Uterus (tissue), 4 donors: ENCODE data around the gene CAMK1G. TPM values are rescaled to one million over a fixed set of nuclear protein-coding genes. Genes with fewer than 3 reads are reported as not detected.
A peak's percentile ranks its signal among the peaks of the same experiment; 100 is the strongest.

Experiments used
- DNase-seq, 2 donors: peaks; one replicate each; pipeline ENCODE4 v3.0.0-alpha.2; 2019 to 2020
- H3K27ac ChIP-seq, 2 donors: fragments of 200-600 bp; sonication (generic); 1 replicate in 1 of 2; 2 replicates in 1 of 2; pipeline ENCODE4 v1.5.1; 2016 to 2018
- H3K27me3 ChIP-seq, 2 donors: fragments of 200-600 bp; sonication (generic); one replicate each; pipeline ENCODE4 v1.5.1; 2018 to 2019; ENCODE audit warnings: control low read depth in 1 of 2
- H3K36me3 ChIP-seq, 2 donors: fragments of 200-600 bp; sonication (generic); one replicate each; pipeline ENCODE4 v1.5.1; 2019; ENCODE audit warnings: control low read depth in 1 of 2
- H3K4me1 ChIP-seq, 2 donors: fragments of 200-600 bp; sonication (generic); one replicate each; pipeline ENCODE4 v1.5.1; 2018 to 2019; ENCODE audit warnings: control low read depth in 1 of 2
- H3K4me3 ChIP-seq, 2 donors: fragments of 200-600 bp; sonication (generic); 1 replicate in 1 of 2; 2 replicates in 1 of 2; pipeline ENCODE4 v1.5.1; 2018 to 2019; ENCODE audit warnings: mild to moderate bottlenecking in 1 of 2
- H3K9me3 ChIP-seq, 2 donors: fragments of 200-600 bp; sonication (generic); one replicate each; pipeline ENCODE4 v1.5.1; 2019; ENCODE audit warnings: control low read depth in 1 of 2
- CTCF ChIP-seq, 4 experiments: fragments of 200-600 bp in 2 of 4; fragments of 450-650 bp in 2 of 4; sonication (generic) in 2 of 4; IDR thresholded peaks; one replicate each; pipeline ENCODE4 v1.5.1; 2016 to 2019; ENCODE audit warnings: antibody characterized with exemption in 4 of 4, mild to moderate bottlenecking in 2 of 4, moderate library complexity in 1 of 4
- POLR2A ChIP-seq, 2 donors: fragments of 450-650 bp; IDR thresholded peaks; one replicate each; pipeline ENCODE4 v1.6.1; 2016; ENCODE audit warnings: antibody characterized with exemption in 2 of 2, mild to moderate bottlenecking in 1 of 2, moderate library complexity in 1 of 2
- intact Hi-C: fragments of 100-400 bp; cut with DNase I; formaldehyde crosslinking; loops from one replicate; pipeline ENCODE4 v1.15.1; 2023; ENCODE audit warnings: low total_unique reads
- total RNA-seq, 4 donors: library from RNA; depleted of rRNA in 3 of 4; stranded (reverse); fragments of >200 nt in 3 of 4; gene quantifications; one replicate each; pipeline versions ENCODE4 v1.1.0 to v1.2.4, GENCODE V29; 2014 to 2023
- donor health status: DM: yes; HTN: yes; CAD: no.

CAMK1G gene
- total RNA-seq: 1 to 10 TPM in 1 of 4 donors, under 1 TPM in 1, not detected in 2; 0.43 to 5.6 TPM

GRCh38 chr1:209583408-209583807, at the start of gene CAMK1G:
Gene CAMK1G, plus strand, starts transcription at chr1:209583714. Its CDS starts 11,270 bp downstream, at chr1:209594984.
- no peaks in the 10 kb centered on the region for H3K9me3 ChIP-seq
- TF ChIP-seq POLR2A (IDR thresholded peaks at IDR 0.05) (no peak), CTCF (IDR thresholded peaks at IDR 0.05) (no peak)
- H3K4me3 ChIP-seq: peak within 1 kb of the TSS in 1 of 2 donors; percentile 26
- intact Hi-C loops: loop anchor here (5.0 kb wide), 1 partner anchor 104 kb away; no protein-coding TSS in a partner anchor
- H3K4me1 ChIP-seq: no peaks in the 10 kb centered on the region
- H3K27ac ChIP-seq: no peak within 1 kb of the TSS
- H3K27me3 ChIP-seq: peaks cover 0 to 9% of the 10 kb centered on the region in 2 donors
- DNase-seq: no peak
- no peaks in the 10 kb centered on the region for H3K36me3 ChIP-seq

GRCh38 chr1:209534496-209535250, 48.8 kb upstream of the CAMK1G start:
- Histone ChIP-seq H3K27me3 (no peaks in the 10 kb centered on the region), H3K36me3 (no peaks in the 10 kb centered on the region), H3K4me3 (no peak overlapping the region), H3K4me1 (no peaks in the 10 kb centered on the region), H3K9me3 (no peaks in the 10 kb centered on the region), H3K27ac (no peak overlapping the region)
- TF ChIP-seq CTCF (IDR thresholded peaks at IDR 0.05): no peak
- TF ChIP-seq POLR2A (IDR thresholded peaks at IDR 0.05): no peak
- intact Hi-C loops: no loop called here
- DNase-seq: no peak

DNA sequence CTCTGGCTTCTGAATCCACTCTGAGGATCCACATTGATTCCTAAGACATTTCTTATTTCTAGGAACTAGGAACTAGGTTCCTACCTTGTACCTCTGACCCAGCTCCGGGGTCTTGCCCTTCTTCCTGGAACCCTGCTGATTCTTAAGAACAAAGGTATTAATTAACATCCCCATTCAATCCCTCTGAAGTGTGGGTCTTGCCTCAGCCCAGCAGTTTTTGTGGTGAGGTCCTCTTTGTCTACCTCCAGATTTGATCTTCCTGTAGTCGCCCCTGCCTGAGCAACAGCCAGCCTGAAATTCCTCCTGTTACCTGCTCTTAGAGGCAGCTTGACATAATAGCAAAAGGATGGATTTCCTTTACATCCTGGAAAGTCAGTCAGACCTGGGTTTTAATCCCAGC, 46.7 kb upstream of the CAMK1G start:
- no peaks in the 10 kb centered on the region for H3K4me1 ChIP-seq
- no peak overlapping the region for H3K27ac ChIP-seq
- H3K27me3 ChIP-seq: no peaks in the 10 kb centered on the region
- intact Hi-C loops: no loop called here
- no peak overlapping the region for H3K4me3 ChIP-seq
- H3K36me3 ChIP-seq: no peaks in the 10 kb centered on the region
- H3K9me3 ChIP-seq: no peaks in the 10 kb centered on the region
- no peak for DNase-seq
- TF ChIP-seq POLR2A (IDR thresholded peaks at IDR 0.05): no peak
- TF ChIP-seq CTCF (IDR thresholded peaks at IDR 0.05): no peak

- DNase-seq: no peak
- TF ChIP-seq CTCF (IDR thresholded peaks at IDR 0.05) (no peak), POLR2A (IDR thresholded peaks at IDR 0.05) (no peak)
- no peak overlapping the region for H3K4me3 ChIP-seq
- no peaks in the 10 kb centered on the region for H3K27me3 ChIP-seq
- no peaks in the 10 kb centered on the region for H3K4me1 ChIP-seq
- no peaks in the 10 kb centered on the region for H3K9me3 ChIP-seq
- intact Hi-C loops: no loop called here
- H3K36me3 ChIP-seq: no peaks in the 10 kb centered on the region
- H3K27ac ChIP-seq: no peak overlapping the region
These were observed 46.0 kb upstream of the CAMK1G start for GRCh38 chr1:209537336-209538114.

DNA sequence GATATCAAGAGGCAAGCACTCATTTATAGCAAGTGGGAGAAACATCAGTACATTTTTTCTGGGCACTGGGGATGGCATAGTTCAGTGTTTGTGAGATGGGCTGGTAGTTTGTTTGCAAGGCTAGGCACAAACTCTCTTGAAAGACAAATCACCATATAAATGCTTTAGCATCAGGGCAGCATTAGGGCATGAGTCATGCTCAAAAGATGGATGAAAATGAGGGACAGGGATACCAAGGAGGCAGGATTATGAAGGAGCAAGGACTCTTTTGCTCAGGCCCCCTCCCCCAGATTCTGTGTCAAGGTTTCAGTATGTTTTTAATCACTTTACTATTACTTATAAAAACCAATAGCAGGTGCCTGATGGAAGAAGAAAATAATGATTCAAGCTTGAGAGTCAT, 43.9 kb upstream of the CAMK1G start:
- TF ChIP-seq CTCF (IDR thresholded peaks at IDR 0.05): no peak
- no peak for TF ChIP-seq POLR2A (IDR thresholded peaks at IDR 0.05)
- no peak overlapping the region for H3K4me3 ChIP-seq
- intact Hi-C loops: no loop called here

More for the DNA sequence above, 43.9 kb upstream of the CAMK1G start:
- DNase-seq: no peak
- H3K36me3 ChIP-seq: no peaks in the 10 kb centered on the region
- no peaks in the 10 kb centered on the region for H3K9me3 ChIP-seq
- no peaks in the 10 kb centered on the region for H3K4me1 ChIP-seq
- H3K27ac ChIP-seq: no peak overlapping the region
- no peaks in the 10 kb centered on the region for H3K27me3 ChIP-seq
